Stimulated activated CD8-positive, alpha-beta memory T cell treated with anti-CD3 and anti-CD28 coated beads, Interleukin-4, amount 100 ng/mL, for 24 hours (primary cell): ENCODE measurements around the gene B9D2.

Experiments
- DNase-seq: peaks from one replicate; pipeline ENCODE4 v3.0.0-alpha.2; 2020; ENCODE audit warnings: low read depth

Gene B9D2

DNA sequence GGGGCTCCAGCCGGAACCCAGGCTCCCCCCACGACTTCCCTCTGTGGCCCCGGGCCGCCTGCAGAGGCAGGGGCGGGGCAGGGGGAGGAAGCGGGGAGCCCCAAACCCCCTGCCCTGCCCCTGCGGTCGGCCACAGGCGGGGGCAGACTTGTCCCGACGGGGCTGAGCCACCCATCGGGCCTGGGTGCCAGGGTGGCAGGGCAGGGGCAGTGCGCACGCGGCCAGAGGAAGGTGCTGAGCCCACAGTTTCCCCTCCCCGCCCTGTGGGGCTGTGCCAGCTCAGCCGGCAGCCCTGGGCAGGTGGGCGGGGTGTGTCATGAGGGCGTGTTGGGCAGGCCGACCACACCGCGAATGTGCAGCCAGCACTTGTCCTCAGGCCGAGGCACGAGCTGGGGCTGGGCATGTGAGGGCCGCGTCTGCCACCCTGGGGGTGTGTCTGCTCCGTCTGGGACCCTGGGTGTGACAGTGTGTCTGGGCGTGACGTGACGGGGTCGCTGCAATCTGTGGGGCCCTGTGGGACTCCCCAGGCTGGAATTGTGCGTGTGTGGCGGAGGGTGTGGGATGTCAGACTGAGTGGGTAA is 36.3 kb downstream of the B9D2 start:
- DNase-seq, result peak; percentile 86

DNA sequence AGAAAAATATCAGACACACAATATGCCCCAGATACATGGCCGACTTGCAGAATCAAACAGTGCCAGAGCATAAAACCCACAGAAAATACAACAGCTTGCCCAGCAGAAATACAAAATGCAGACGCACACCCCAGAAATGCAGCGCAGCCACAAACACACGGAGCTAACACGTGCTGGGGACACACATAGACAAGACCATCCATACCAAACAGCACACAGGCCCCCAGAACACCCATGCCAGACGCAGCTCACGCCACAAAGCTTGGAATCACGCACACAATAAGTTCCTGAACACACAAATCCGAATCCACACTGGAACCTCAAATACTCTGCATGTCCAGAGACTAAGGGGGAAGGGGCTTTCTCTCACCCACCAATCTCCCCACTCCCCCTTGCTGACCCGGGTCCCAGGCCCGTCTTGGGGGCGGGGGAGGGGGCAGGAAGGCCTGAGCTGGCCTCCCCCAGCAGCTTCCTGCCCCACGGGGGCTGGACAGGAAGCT is 36.8 kb downstream of the B9D2 start:
- no peak for DNase-seq

DNA sequence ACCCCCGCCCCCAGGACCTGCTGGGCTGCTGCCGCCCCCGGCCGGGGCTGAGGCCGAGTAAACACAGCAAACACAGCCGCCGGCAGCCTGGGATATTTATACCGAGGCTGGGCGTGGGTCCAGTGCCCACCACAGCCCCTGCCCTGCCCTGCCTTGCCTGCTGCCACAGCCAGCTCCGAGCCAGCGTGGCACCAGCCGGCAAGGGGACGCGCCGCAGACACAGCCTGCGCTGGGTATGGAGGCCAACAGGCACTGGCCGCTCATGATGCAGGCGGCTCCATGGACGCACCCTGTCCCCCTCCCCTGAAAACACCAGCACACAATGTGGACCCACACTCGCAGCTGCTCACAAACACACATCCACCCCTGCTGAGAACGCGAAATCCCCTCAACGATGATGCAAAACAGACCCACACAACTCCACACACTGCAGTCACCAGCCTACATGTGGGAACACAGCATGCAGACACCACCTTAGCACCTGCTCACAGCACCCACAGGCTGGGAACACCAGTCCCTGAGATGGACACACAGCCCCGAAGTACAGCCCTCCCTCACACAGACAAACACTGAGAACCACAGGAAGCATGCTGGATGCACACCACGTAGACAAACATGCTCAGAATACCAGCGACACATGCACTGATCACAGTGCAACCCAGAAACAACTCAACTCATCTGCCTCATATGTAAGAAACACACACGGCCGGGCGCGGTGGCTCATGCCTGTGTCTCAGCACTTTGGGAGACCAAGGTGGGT is 37.8 kb downstream of the B9D2 start:
- DNase-seq, result no peak

GRCh38 chr19:41325640-41325946 is 38.4 kb downstream of the B9D2 start:
- no peak for DNase-seq

DNA sequence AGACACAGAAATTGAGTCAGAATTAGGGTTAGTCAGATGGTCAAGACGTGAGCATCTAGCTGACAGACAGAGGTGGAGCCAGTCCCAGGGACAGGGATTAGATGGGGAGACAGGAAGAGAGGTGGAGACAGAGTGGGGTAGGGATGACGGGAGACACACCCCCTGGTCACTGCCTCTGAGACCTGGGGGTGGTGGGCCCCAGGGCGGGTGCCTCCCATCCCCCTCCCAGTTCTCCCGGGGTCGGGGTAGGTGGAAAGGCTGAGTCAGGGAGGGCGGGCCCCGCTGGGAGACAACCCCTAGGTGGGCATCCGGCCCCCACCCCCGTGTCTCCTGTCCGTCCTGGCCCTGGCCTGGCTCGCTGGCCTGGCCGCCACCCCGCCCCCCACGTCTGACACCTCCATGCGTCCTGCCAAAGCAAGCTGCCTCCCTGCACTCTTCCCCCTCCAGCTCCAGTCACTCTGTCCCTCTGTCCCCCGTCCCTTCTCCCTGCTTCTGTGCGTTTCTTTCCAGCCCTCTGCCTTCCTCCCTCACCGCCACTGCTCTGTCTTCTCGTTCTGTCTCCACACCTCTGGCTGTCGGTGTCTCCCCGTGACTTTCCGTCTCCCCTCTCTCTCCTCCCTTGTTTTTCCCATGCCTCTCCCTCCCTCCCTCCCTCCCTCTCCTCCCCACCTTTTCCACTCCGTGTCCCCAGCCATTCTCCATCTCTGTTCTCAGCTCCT is 38.9 kb downstream of the B9D2 start:
- no peak for DNase-seq

DNA sequence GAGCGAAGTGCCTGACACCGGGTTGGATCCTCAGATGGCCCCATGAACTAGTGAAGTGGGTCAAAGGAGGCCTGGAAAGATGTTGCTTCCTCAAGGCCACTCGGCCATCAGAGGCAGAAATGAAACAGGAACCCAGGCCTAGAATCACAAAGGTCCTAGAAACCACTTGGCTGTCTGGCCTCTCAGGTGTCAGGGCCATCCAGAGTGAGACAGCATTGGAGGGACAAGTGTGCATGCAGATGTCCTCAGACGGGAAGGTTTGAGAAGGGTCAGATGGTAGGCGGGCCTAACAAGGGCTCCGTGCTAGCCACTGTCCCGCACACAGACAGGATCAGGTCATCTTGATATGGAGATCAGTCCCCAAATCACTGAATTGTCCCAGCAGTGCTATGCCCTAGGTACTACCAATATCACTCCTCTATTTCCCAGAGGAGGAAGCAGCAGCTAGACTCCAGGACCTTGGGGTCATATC is 39.7 kb downstream of the B9D2 start:
- DNase-seq, result no peak

GRCh38 chr19:41323430-41324125 is 40.4 kb downstream of the B9D2 start:
- DNase-seq, result no peak

GRCh38 chr19:41323023-41323422 is 40.9 kb downstream of the B9D2 start:
- DNase-seq, result no peak

DNA sequence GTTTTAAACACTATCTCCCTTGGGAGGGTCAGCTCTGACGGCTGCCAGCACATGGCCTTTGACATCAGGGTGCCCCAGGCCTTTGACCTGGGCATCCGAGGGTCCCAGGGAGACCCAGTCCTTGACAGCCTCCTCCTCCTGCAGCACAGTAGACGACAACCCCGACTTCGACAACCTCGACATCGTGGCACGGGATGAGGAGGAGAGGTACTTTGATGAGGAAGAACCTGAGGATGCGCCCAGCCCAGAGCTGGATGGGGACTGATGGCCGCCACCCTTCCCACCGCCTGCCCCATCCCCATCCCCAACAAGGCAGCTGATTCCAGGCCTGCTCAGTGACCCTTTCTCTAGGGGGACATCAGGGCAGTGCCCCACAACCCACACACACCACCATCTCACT is 41.5 kb downstream of the B9D2 start:
- no peak for DNase-seq

GRCh38 chr19:41321600-41322270 is 42.2 kb downstream of the B9D2 start:
- DNase-seq, result no peak

DNA sequence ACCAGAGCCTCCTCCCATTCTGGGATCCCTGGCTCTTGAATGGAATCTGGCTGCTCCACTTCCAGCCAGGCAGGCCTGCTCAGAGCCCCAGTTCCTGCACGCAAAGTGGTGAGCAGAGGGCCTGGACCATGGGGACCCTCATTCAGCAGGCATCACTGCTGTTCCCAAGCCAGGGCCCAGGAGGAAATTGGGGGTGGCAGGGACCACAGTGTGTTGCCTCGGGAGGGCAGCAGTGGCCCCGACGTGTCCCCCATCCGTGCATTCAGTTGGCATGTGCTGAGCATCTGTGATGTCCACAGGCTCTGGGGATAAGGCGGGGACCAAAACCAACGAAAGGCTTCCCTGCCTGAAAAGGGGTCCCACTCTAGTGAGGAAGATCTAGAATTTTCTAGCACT is 42.7 kb downstream of the B9D2 start:
- DNase-seq, result no peak

DNA sequence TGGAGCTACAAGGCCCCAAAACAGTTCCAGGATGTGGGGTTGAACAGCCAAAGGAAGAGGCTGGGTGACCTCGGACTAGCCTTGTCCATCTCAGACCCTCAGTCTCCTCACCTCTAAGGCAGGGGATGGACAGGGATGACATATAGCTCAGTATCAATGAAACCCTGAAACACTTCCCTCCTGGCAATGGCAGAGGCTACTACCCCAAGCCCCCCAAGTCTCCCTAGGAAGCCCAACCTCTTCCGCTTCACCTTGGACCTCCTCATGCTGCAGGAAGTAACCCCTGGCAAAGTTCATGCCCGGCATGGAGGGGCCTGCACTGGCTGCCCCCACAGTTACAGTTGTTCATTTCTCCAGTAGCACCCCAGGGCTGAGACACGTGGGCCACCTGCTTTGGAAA is 43.4 kb downstream of the B9D2 start:
- DNase-seq, result no peak

- no peak for DNase-seq
Observed at GRCh38 chr19:41320185-41320518, 43.8 kb downstream of the B9D2 start.

GRCh38 chr19:41319500-41320184 is 44.3 kb downstream of the B9D2 start:
- DNase-seq, result no peak

DNA sequence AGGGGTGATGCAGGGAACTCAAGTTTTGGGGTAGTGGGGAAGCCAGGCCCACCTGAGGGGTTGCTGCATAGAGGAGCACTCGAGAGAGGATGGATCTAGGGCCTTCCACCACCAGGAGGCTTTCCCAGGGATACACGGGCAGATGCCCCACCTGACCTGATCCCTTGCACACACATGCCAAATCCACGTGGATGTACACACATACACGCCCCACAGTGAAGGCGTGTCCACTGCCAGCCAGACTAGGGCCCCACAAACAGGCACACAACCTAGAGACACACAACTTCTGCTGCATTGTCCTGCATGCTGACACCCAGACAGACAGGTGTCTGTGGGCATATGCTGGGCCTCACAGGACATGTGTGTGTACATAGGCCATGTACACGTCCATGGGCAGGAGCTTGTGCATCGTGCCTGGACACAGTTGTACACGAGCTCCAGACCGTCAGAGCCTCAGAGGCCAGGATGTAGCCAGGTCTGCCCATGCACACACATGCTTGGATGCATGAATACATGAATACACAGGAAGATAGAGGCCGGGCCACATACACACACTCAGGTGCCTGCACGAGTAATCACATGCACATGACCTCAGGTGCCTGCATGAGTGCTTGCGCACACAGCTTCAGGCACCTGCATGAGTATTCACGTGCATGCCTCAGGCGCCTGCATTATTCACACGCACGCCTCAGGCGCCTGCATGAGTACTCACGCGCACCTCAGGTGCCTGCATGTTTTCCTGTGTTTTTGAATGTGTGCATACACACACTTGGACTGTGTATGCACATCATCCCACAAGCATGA is 45.1 kb downstream of the B9D2 start:
- no peak for DNase-seq

DNA sequence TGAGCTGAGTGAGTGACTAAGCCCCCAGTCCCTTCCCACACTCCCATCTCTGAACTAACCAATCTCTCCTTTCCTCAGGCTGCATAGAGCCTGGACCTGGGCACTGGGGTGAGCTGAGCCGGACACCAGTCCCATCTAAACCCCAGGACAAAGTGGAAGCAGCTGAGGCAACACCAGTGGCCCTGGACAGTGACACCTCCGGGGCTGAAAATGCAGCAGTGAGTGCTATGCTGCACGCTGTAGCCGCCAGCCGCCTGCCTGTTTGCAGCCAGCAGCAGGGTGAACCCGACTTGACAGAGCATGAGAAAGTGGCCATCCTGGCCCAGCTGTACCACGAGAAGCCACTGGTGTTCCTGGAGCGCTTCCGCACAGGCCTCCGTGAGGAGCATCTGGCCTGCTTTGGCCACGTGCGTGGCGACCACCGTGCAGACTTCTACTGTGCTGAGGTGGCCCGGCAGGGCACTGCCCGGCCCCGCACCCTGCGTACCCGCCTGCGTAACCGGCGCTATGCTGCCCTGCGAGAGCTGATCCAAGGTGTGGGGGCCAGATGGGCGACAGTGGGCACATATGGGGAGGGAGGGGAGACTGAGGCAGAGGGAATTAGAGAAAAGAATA is 47.5 kb downstream of the B9D2 start:
- DNase-seq, result no peak

- DNase-seq, result no peak
Observed at GRCh38 chr19:41311613-41312012, 52.3 kb downstream of the B9D2 start.

- DNase-seq, result no peak
Observed at GRCh38 chr19:41311072-41311471, 52.9 kb downstream of the B9D2 start.

GRCh38 chr19:41310033-41310831 is 53.7 kb downstream of the B9D2 start, which contains the start of gene CCDC97:
Gene CCDC97, plus strand, starts transcription at chr19:41310172. Its CDS starts 139 bp downstream, at chr19:41310311.
- peak; percentile 85 for DNase-seq
